GM10847 (cell line): ENCODE results near the gene MYG1.
A peak's percentile ranks its signal among the peaks of the same experiment; 100 is the strongest.

ENCODE experiments used
- POLR2A ChIP-seq: IDR thresholded peaks from 2 replicates; pipeline ENCODE4 v1.6.1; 2011; ENCODE audit not compliant: insufficient read length; ENCODE audit errors: extremely low read depth

The MYG1 gene, protein sequence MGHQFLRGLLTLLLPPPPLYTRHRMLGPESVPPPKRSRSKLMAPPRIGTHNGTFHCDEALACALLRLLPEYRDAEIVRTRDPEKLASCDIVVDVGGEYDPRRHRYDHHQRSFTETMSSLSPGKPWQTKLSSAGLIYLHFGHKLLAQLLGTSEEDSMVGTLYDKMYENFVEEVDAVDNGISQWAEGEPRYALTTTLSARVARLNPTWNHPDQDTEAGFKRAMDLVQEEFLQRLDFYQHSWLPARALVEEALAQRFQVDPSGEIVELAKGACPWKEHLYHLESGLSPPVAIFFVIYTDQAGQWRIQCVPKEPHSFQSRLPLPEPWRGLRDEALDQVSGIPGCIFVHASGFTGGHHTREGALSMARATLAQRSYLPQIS

DNA sequence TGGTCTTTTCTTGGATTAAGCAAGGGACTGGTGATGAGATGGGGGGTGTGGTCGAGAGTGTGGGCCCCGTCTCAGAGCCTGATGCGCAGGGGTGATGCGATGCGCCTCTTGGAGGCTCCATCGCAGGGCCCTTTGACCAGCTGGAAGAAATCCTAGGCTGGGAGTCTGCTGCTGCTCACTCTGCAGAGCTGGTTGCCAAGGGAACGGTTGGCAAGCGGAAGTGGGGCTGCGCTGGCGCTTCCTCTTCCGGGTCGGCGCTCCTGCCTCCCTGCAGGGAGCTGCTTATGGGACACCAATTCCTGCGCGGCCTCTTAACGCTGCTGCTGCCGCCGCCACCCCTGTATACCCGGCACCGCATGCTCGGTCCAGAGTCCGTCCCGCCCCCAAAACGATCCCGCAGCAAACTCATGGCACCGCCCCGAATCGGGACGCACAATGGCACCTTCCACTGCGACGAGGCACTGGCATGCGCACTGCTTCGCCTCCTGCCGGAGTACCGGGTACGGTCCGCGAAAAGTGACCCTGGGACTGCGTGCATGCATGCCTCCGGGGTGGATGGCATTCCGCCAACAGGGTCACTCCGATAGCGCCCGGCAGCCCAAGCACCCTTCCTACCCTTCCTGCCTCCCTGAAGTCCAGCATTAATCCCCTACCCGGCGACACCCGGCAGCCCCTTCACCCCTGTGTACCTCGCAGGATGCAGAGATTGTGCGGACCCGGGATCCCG lies at the start of gene MYG1:
Gene MYG1, plus strand, starts transcription at position 242 of the 727 bp plus-strand sequence. Its CDS starts 43 bp downstream, at position 285.
- TF ChIP-seq POLR2A = peak; percentile 73

DNA sequence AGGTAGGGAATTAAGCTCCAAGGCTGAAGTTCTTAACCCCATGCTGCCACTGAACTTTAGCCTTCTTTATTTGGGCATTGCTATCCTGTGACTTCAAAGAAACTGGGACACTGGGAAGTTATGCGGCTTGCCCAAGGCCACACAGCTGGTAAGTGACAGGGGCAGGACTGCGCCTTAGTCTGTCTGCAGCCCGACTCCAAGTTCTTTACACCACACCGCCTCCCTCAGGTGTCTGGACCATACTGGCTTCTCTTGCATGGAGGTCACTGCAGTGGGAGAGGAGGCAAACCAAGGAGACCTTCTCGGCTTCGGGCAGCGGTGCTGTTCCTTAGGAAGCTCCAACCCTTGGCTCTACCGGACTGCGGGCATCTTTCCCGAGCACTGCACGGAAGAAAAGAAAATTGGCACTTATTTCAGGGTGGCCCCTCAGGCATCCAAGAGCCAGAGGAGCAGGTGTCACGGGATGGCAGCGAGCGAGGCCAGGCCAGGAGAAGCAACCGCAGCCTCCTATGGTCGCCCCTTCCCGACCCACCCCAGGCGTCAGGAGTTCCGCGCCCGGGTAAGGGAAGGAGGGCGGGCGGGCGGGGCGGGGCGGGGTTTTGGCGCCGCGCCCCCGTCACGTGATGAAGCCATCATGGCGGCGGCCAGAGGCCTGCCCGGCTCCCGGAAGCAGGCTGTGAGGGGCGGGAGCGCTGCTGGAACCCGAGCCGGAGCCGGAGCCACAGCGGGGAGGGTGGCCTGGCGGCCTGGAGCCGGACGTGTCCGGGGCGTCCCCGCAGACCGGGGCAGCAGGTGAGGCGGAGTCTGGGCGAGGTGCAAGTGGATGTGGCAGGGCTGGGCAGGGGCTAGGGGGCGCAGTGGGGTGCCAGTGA lies 47.8 kb upstream of the MYG1 start:
- peak; percentile 68 for TF ChIP-seq POLR2A

DNA sequence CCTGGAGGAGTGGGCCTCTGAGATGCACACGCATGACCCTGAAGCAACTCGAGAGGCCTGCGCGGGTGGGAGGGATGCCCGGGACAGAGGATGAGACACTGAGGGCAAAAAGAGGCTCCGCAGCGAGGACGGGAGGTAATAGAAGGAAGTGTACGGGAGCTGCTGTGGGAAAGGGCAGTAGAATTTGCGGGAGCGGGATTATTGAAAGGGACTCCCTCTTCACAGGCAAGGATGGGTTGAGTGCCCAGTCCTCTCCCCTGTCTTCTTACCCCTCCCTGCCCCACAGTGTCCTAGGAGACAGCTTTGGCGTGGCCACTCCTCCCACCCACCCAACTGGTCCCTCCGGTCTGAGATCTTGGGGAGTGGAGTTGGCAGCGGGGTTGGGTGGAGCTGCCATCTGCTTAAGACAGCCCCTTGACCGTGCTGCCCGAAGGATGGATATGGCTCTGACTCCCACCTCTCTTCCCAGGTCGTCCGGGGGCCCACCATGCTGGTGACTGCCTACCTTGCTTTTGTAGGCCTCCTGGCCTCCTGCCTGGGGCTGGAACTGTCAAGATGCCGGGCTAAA lies 47.1 kb upstream of the MYG1 start:
- TF ChIP-seq POLR2A = no peak

DNA sequence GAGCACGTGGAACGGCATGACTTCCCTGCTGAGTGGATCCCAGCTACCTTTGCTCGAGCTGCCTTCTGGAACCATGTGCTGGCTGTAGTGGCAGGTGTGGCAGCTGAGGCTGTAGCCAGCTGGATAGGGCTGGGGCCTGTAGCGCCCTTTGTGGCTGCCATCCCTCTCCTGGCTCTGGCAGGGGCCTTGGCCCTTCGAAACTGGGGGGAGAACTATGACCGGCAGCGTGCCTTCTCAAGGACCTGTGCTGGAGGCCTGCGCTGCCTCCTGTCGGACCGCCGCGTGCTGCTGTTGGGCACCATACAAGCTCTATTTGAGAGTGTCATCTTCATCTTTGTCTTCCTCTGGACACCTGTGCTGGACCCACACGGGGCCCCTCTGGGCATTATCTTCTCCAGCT lies 46.2 kb upstream of the MYG1 start:
- TF ChIP-seq POLR2A = no peak

DNA sequence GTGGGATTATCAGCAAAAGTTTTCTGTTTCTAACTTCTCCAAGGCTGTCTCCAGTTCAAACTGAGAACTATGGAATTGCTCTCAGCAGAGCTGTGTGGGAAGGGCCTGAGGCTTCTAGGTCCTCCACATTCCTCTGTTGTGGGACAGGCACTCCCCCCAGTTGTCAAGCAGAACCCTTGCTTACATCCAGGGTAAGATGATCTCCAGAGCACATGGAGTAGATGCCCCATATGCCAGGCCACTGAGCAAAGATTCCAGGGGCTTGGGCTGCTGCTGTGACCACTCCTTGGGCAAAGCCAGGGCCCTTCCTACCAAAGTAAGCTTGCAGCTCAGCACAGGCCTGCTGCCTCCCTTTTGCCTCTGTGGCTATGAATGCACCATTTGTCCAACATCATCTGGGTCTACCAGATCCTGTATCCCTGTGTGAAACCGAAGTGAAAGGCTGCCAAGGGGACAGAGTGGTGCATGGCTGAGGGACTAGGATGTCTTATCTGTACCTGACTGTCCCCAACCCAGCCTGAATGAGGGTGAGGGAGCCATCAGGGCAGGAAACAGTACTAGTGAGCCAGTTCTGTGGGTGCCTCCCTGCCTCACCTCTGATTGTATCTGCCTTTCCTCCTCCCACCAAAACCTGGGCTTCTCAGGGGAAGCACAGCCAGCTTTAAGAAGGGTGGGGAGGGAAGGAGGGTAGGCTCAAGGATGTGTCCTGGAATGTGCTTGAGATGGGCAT lies 44.5 kb upstream of the MYG1 start:
- TF ChIP-seq POLR2A = no peak

DNA sequence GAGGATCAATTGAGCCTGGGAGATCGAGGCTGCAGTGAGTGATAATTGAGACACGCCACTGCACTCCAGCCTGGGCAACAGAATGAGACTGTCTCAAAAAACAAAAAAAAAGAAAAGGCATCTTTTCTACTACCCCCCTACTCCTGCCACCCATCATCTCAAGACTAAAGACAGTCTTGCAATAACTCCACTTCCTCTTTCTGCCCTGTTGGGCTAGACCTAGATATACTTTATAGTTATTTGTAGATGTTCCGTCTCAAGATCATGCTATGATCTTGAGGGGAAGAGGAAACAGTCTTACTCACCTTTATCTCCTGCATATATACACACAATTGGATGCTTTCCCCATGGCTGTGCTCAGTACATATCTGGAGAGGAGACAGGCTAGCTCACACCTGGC lies 43.5 kb upstream of the MYG1 start:
- no peak for TF ChIP-seq POLR2A

DNA sequence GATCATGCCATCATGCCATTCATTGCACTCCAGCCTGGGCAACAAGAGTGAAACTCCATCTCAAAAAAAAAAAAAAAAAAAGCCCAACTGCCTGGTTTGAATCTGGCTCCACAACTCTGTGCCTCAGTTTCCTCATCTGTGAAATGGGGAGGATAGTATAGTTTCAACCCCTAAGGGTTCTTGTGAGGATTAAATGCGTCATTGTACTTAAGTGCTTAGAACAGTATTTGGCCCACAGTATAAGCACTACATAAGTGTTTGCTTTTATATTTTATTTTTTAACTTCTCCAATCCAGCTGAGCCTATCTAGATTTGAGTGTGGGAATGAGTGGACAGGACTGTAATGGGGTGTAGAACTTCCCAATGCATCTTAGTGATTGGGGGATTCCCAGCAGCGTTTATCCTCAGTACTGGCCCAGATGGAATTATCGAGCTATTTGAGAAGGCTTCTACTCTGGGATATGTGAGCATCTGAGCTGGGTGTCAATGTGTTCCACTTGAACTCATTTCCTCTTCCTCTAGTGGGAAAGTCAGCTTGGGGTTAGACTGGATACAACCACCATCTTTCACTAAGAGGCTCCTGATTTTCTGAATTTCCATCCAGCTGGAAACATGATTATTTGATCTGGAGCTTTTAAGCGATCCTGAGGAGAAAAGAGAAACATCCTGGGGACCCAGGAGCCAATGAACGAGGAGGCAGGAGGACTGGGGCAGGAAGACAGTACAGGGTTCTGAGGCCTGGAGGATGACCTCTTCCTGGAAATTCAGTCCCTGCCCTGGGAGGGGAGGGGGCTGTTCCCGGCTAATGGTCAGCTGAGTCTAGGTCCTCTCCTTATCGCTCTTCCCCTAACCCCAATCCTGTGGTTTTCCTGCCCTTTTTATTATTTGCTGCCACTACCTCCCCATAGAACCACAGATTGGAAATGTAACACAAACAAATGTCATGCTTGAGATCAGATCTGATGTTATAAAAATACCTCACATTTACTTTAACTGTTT lies 40.7 kb upstream of the MYG1 start:
- TF ChIP-seq POLR2A = no peak

DNA sequence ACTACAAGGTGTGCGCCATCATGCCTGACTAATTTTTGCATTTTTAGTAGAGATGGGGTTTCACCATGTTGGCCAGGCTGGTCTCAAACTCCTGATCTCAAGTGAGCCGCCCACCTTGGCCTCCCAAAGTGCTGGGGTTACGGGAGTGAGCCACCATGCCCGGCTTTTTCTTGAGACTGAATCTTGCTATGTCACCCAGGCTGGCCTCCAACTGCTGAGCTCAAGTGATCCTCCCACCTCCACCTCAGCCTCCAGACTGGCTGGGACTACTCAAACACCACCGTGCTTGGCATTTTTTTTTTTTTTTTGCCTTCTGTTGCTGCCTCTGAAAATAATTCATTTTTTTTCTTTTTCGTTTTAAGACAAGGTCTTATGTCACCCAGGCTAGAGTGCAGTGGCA lies 39.6 kb upstream of the MYG1 start:
- TF ChIP-seq POLR2A = no peak

DNA sequence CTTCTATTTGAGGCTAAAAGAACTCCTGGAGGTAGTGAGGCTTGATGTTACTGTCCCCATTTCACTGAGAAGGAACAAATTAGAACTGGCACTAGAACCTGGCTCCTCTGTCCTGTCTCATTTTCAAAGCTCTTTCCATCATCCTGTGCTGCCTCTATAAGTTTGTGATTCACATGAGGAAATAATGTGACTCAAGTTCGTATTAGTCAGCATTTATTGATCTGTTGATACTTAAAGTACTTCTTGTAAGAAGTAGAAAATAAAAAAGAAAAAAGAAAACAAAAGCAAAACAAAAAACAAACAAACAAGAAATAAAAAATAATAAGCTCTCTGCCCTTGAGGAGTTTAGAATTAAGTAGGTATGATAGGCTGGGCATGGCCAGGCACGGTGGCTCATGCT lies 33.7 kb upstream of the MYG1 start:
- no peak for TF ChIP-seq POLR2A

DNA sequence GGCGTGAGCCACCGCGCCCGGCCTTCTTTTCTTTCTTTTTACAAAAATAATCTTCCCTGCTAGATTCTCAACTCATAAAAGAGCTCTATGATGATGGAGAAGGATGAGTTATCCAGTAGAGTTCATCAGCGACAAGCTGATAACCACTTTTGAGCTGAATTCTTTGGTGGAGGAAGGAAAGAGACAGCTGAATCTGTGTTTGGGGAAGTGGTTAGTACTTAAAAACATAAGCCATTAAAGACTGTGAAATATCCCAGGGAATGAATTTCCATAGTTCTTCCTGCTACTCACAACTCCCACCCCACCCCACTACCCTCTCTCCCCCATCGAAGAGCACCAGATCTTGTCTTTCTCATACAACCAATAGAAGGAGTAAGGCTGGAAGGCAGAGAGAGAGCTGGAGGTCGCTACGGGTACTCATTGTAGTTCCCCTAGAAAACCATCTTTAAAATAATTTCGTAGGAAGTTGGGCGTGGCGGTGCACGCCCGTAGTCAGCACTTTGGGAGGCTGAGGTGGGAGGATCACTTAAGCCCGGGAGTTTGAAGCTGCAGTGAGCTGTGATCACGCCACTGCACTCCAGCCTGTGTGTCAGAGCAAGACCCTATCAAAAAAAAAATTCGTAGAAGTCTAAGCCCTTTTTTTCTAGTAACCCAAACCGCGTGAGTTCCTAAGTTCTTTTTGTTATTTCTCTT lies 32.0 kb upstream of the MYG1 start:
- no peak for TF ChIP-seq POLR2A

DNA sequence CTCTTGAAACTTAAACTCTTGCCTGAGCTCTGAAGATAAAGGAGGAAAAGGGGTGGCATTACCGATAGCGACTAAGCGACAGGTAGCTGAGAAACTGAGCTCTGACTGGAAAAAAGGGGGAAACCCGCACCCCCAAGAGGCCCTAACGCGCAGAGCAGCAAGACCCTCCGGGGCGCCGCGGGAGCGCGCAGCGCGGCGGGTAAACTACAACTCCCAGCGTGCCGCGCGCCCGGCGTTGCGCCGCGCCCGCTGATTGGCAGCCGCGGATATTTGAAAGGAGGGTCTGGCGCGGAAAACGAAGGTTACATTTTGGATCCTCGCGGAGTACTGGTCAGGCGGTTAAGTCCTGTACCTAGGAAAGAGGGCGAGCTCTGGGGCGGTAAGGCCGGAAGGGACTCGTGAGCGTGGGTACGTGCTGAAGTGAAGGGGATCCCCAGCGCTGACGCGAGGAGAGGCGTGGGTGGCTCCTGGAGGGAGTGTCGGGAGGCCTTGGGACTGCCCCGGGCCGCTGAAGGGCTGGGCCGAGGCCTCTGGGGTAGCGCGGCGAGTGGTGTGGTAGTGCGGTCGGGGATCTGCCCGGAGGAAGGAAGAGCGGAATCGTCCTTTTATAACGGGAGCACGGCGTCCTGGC lies 31.4 kb upstream of the MYG1 start, which contains the start of gene ESPL1:
Gene ESPL1, plus strand, starts transcription at position 301 of the 631 bp plus-strand sequence. CDS start 468 bp downstream, outside the sequence.
- peak; percentile 41 for TF ChIP-seq POLR2A
